Hepatocyte (in vitro differentiated cells): ENCODE data around the gene CKAP5.

Source experiments
- CTCF ChIP-seq: fragments of 200-600 bp; sonication (generic); IDR thresholded peaks from 2 replicates; pipeline ENCODE4 v1.5.1; 2016; ENCODE audit warnings: antibody characterized with exemption, mild to moderate bottlenecking; ENCODE audit not compliant: poor library complexity
- EZH2 ChIP-seq: fragments of 200-600 bp; sonication (generic); IDR thresholded peaks from 2 replicates; pipeline ENCODE4 v1.6.1; 2016; ENCODE audit warnings: antibody characterized with exemption, mild to moderate bottlenecking, borderline replicate concordance

DNA sequence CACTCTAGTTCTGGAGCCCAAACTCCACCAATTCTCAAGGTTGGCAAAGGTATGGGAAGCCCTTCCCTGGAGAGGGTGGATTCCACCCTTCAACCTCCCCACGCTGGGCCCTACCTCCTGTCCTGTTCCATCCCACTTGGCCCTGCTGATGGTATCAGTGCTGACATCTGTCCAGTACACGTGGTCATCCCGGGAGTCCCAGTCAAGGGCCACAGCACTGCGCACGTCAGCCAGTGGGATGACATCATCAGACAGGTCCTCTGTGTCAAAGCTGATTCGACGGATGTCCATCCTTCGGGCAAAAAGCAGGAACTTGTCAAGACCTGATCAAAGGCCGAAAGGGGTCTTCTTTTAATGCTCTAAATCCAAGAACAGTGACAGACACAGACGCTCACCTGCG lies 40.1 kb upstream of the CKAP5 start:
- TF ChIP-seq CTCF (no peak), EZH2 (no peak)
